ENCODE measurements around the gene CCDC110.

CCDC110 gene

GRCh38 chr4:185425647-185426352 is 45.7 kb downstream of the CCDC110 start, which contains the start of gene UFSP2:
UFSP2 (minus strand) TSS chr4:185425964; CDS start chr4:185425868, 96 bp downstream.
- Histone ChIP-seq H4K20me1 (no peaks in the 10 kb centered on the region), H3K4me1 (peaks cover 24% of the 10 kb centered on the region), H3K27me3 (no peaks in the 10 kb centered on the region), H3K9me3 (no peaks in the 10 kb centered on the region), H3K27ac (peak within 1 kb of the TSS; percentile 99), H3K9ac (peak within 1 kb of the TSS; percentile 99), H3K36me3 (peaks cover 14% of the 10 kb centered on the region), H3K4me2 (peak within 1 kb of the TSS; percentile 96), H3K4me3 (peak within 1 kb of the TSS; percentile 77)
- TF ChIP-seq Cebpa-rat (IDR thresholded peaks at IDR 0.05), result no peak

GRCh38 chr4:185424905-185425646 is 46.5 kb downstream of the CCDC110 start:
- Histone ChIP-seq H3K27ac (peak overlapping the region; percentile 99), H3K9me3 (no peaks in the 10 kb centered on the region), H3K4me2 (peak overlapping the region; percentile 96), H3K27me3 (no peaks in the 10 kb centered on the region), H3K4me1 (peaks cover 24% of the 10 kb centered on the region), H4K20me1 (no peaks in the 10 kb centered on the region), H3K36me3 (peaks cover 14% of the 10 kb centered on the region), H3K9ac (peak overlapping the region; percentile 99), H3K4me3 (peak overlapping the region; percentile 77)
- no peak for TF ChIP-seq Cebpa-rat (IDR thresholded peaks at IDR 0.05)

- Histone ChIP-seq H3K27me3 (no peaks in the 10 kb centered on the region), H3K27ac (no peak overlapping the region), H3K9me3 (no peaks in the 10 kb centered on the region), H3K36me3 (peaks cover 30% of the 10 kb centered on the region), H3K4me3 (no peak overlapping the region), H4K20me1 (no peaks in the 10 kb centered on the region), H3K9ac (no peak overlapping the region), H3K4me1 (peaks cover 19% of the 10 kb centered on the region), H3K4me2 (no peak overlapping the region)
- no peak for TF ChIP-seq Cebpa-rat (IDR thresholded peaks at IDR 0.05)
Measured at GRCh38 chr4:185421366-185422124, 50.0 kb downstream of the CCDC110 start.

- no peaks in the 10 kb centered on the region for H3K9me3 ChIP-seq
- TF ChIP-seq Cebpa-rat (IDR thresholded peaks at IDR 0.05), result no peak
- H3K4me1 ChIP-seq, result no peaks in the 10 kb centered on the region; the same call in 1 of the 2 replicates
- no peaks in the 10 kb centered on the region for H3K27me3 ChIP-seq
- no peaks in the 10 kb centered on the region for H4K20me1 ChIP-seq
- H3K4me2 ChIP-seq, result no peak overlapping the region
- H3K27ac ChIP-seq, result no peak overlapping the region
- peaks cover 54% of the 10 kb centered on the region for H3K36me3 ChIP-seq
- H3K4me3 ChIP-seq, result no peak overlapping the region
- H3K9ac ChIP-seq, result no peak overlapping the region
Measured at GRCh38 chr4:185416955-185417354, 54.6 kb downstream of the CCDC110 start.

GRCh38 chr4:185412412-185412811 is 59.1 kb downstream of the CCDC110 start:
- H3K27me3 ChIP-seq, result no peaks in the 10 kb centered on the region
- H4K20me1 ChIP-seq, result no peaks in the 10 kb centered on the region
- H3K9ac ChIP-seq, result no peak overlapping the region
- H3K4me3 ChIP-seq, result no peak overlapping the region
- H3K36me3 ChIP-seq, result peaks cover 57% of the 10 kb centered on the region
- TF ChIP-seq Cebpa-rat (IDR thresholded peaks at IDR 0.05), result no peak
- no peak overlapping the region for H3K4me2 ChIP-seq
- H3K27ac ChIP-seq, result no peak overlapping the region
- no peaks in the 10 kb centered on the region for H3K9me3 ChIP-seq
- no peaks in the 10 kb centered on the region for H3K4me1 ChIP-seq

- no peak overlapping the region for H3K4me3 ChIP-seq
- H3K27me3 ChIP-seq, result no peaks in the 10 kb centered on the region
- H3K4me1 ChIP-seq, result no peaks in the 10 kb centered on the region
- no peaks in the 10 kb centered on the region for H4K20me1 ChIP-seq
- H3K4me2 ChIP-seq, result no peak overlapping the region
- H3K9me3 ChIP-seq, result no peaks in the 10 kb centered on the region
- H3K36me3 ChIP-seq, result peaks cover 52% of the 10 kb centered on the region
- no peak overlapping the region for H3K9ac ChIP-seq
- TF ChIP-seq Cebpa-rat (IDR thresholded peaks at IDR 0.05), result no peak
- H3K27ac ChIP-seq, result no peak overlapping the region
Measured at GRCh38 chr4:185411849-185412248, 59.7 kb downstream of the CCDC110 start.

- Histone ChIP-seq H3K9ac (no peak overlapping the region), H3K36me3 (peaks cover 61% of the 10 kb centered on the region), H3K9me3 (no peaks in the 10 kb centered on the region), H3K27ac (no peak overlapping the region), H3K4me3 (no peak overlapping the region), H4K20me1 (no peaks in the 10 kb centered on the region), H3K4me2 (no peak overlapping the region), H3K4me1 (no peaks in the 10 kb centered on the region), H3K27me3 (no peaks in the 10 kb centered on the region)
- no peak for TF ChIP-seq Cebpa-rat (IDR thresholded peaks at IDR 0.05)
Measured at GRCh38 chr4:185408432-185408831, 63.1 kb downstream of the CCDC110 start.

- no peaks in the 10 kb centered on the region for H4K20me1 ChIP-seq
- no peak overlapping the region for H3K4me2 ChIP-seq
- no peak overlapping the region for H3K9ac ChIP-seq
- no peak overlapping the region for H3K4me3 ChIP-seq
- H3K4me1 ChIP-seq, result no peaks in the 10 kb centered on the region
- no peaks in the 10 kb centered on the region for H3K9me3 ChIP-seq
- H3K27ac ChIP-seq, result no peak overlapping the region
- no peak for TF ChIP-seq Cebpa-rat (IDR thresholded peaks at IDR 0.05)
- no peaks in the 10 kb centered on the region for H3K27me3 ChIP-seq
- H3K36me3 ChIP-seq, result peaks cover 62% of the 10 kb centered on the region
Measured at GRCh38 chr4:185405296-185405999, 66.1 kb downstream of the CCDC110 start.

- no peak for TF ChIP-seq Cebpa-rat (IDR thresholded peaks at IDR 0.05)
Measured at GRCh38 chr4:185404031-185404430, 67.5 kb downstream of the CCDC110 start.

More at GRCh38 chr4:185404031-185404430, 67.5 kb downstream of the CCDC110 start:
- Histone ChIP-seq H3K36me3 (peaks cover 68% of the 10 kb centered on the region), H4K20me1 (no peaks in the 10 kb centered on the region), H3K9me3 (no peaks in the 10 kb centered on the region), H3K27ac (no peak overlapping the region), H3K27me3 (no peaks in the 10 kb centered on the region), H3K4me2 (no peak overlapping the region), H3K4me1 (peaks cover 14% of the 10 kb centered on the region; the same call in 1 of the 2 replicates), H3K4me3 (no peak overlapping the region), H3K9ac (no peak overlapping the region)

Measured in BLaER1 (cell line).